Cerebellar cortex (tissue), 1 donor: ENCODE measurements around the gene KCNQ1.

Source experiments
- DNase-seq: peaks from one replicate; pipeline ENCODE4 v3.0.0-alpha.2; 2015; ENCODE audit warnings: low spot score

Gene KCNQ1

GRCh38 chr11:2443881-2444820 is 657 bp upstream of the KCNQ1 start, which contains the start of gene TRPM5:
Gene TRPM5 (minus strand): TSS chr11:2444514. CDS start chr11:2423036, 21,478 bp downstream.
- no peak for DNase-seq

GRCh38 chr11:2445746-2446551 is 1.1 kb downstream of the KCNQ1 start:
- no peak for DNase-seq

DNA sequence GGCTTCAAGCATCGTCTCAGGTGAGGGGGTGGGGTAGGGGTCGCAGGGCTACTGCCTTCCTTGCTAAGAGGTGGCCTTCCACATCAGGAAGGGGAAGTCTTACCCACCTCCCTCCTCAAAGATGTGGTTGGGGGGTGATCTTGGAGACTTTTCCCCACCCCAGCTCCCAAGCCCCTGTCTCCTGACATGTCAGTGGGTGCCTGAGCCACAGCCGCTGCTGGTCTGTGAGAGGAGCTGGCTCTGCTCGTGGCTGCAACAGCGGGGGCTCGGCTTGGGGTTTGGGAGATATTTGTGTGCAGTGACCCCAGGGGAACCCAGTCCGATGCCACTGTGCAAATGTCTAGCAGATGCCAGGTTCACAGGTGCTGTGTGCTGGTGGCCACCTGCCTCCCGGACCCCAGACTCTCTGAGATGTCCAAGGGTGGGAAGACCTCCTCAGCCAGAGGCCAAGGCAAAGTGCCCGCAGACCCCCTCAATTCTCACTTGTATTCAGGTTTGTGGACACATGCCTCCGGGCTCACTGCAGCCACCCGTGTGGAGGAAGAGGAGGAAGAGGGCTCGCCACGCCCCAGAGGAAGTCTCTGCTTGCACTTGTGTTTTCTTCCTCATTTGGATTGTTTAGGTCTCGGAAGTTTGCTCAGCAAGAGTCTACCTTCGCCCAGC is 1.9 kb downstream of the KCNQ1 start:
- no peak for DNase-seq

- DNase-seq = no peak
These were observed 2.6 kb downstream of the KCNQ1 start for GRCh38 chr11:2447253-2447950.

DNA sequence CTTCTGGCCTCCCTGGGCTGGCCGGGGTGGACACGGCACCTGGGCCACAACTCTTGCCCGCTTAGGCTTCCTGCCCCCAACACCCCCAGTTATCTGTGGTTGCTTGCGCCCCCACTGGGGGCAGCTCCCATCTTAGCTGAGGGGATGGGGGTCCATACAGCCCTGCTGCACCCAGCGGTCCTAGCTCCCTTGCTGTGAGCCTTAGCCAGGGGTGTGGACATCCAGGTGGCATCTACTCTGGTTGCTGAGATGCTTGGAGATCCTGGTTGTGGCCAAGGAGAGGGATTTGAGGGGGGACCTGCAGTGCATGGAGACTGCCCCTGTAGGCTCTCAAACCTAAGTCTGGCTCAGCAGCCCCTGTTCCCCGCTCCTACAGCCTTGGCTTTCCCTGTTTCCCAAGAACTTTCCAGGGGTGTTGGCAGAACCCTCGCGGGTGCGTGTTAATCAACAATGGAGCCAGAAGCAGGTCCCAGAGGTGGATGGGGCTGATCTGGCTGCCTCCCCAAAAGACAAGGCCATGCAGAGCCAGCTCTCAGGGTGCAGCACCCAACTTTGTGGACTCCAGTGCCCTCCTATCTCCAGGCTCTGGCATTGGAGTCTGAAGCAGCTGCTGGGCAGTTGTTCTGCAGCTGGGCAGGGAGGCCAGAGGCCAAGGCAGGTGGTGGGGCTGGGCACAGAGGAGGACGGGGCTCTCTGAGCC is 3.3 kb downstream of the KCNQ1 start:
- no peak for DNase-seq

DNA sequence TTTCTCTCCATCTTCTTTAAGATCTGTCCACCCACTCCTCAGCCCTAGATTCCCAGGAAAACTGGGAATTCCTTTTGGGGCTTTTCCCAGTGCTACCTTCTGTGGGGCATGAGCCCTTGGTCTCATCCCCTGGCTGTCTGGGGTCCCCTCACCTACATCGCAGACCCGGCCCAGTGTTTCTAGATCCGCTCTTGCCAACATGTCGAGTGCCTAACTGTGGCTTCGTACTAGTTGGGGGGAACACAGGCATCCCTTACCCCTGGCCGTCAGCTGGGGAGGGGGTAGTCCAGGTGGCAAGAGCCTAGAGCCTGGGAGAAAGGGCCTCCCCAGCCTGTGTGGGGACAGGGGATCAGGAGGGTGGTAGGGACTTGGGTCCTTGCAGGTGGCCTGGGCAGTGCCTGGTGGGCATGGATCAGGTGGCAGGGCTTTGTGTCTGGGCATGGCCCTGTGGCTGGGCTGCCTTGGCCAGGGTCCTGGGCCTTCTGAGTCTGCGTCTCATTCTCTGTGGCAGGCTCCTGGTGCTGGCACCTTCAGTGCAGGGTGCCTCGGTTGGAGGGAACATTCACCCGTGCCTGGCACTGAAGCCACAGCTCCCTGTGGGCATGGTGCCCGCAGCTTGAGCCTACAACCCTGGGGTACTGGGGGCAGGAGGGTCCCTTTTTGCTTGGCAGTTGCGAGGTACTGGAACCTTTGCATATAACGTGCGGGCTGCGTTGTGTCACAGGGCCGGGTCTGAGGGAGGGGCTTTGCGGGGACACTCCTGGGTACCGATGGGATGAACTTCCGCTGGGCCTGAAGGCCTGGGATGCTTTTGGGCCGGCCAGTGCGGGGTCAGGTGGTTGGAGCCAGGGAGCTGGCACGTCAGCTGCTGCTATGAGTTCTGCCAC is 4.1 kb downstream of the KCNQ1 start:
- no peak for DNase-seq

DNA sequence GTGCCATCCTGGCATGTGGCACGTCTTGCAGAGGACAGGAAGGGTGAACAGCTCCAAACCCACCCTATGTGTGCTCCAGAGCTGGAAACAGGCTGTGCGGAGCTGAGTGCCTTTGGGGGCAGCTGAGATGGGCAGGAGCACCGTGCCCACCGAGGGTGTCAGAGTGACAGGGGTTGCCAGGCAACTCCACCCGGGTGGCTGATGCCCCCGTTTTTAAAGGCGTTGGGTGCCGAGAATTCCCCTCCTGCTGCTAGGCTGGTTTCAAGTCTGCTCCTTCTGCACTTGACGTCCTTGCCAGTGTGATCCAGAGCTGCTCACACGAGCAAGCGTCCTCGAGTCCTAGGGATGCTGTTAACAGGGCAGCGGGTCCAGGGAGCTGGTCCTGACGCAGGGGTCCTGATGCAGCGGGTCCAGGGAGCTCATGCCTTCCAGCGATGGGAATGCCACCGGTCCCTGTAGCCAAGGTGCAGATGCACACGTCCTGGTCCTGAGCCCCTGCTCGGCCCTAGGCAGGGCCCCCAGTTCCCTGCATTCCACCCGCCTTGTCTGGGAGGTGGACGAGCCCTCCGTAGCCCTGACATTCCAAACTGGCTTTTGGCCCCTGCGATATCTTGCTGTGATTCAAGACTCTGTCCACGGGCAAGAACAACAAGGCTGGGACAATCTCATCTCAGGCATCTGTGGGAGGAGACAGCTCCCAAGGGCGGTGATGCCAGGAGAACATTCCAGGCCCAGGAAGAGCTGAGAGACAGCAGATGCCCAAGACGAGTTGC is 4.9 kb downstream of the KCNQ1 start:
- no peak for DNase-seq

DNA sequence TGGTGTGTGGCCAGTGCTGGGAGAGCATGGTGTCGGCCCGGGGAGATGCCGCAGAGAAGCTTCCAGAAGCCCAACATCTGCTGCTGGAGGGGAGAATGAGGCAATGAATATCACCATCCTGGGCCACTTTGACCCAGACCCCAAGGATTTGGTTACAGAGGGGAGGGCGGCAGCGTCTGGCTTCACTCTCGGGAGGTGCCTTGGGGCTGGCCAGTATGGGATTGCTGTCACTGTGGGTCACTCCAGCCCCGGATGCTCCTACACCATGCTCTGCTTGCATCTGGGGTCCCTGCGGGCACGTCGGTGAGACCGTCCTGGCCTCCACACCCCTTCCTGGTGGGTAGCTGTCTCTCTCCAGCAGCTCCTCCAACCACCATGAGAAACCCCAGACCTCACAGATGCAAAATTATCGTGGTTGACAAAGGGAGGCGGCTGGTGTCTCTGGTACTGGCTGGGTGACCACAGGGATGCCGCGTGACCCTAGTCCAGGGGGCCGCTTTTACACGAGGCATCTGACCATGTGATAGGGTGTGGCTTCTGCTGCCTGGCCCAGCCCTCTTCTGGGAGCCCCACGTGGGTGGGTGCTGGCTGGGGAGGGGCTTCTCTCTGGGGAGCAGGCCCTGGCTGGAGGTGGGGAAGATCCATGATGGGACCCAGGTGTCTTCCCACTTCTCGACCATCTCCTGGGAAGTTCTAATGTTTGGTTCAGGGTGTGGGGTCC is 5.7 kb downstream of the KCNQ1 start:
- DNase-seq = no peak

- no peak for DNase-seq
These were observed 6.5 kb downstream of the KCNQ1 start for GRCh38 chr11:2451336-2451735.

GRCh38 chr11:2451916-2452315 is 7.1 kb downstream of the KCNQ1 start:
- DNase-seq = no peak

GRCh38 chr11:2452321-2453012 is 7.7 kb downstream of the KCNQ1 start:
- no peak for DNase-seq

DNA sequence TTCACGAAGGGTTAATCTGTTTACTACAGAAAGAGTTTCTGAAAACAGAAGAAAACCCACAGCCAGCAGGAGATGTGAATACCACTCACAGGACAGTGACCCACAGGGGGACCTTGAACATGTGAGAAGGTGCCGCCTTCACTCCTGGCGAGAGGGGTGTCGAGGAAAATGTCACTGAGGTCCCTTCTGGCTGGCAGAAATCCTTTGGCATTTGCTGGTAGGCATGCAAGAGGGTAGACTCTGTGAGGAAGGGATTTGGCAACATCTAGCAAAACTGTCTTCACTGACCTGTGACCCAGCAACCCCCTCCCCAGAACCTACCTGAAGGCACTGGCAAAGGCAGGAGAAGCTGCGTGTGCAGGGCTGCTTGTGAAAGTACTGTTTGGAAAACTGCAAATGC is 8.6 kb downstream of the KCNQ1 start:
- no peak for DNase-seq

DNA sequence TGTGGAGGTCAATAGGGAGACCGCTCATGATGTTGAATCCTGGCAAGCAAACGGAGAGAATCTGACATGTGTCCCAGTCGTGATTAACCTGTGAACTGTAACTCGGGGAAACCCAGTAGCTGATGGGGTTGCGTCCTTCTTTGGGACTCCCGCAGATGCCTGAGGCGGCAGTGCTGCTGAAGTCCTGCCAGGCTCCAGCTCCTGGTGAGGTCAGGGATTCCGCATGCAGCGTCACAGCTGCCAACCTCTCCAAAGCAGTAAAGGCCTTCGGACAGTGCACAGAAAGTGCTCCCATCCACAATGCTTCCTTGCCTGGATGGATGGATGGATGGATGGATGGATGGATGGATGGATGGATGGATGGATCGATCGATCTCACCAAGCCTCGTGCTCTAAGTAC is 13.5 kb downstream of the KCNQ1 start:
- DNase-seq = no peak

DNA sequence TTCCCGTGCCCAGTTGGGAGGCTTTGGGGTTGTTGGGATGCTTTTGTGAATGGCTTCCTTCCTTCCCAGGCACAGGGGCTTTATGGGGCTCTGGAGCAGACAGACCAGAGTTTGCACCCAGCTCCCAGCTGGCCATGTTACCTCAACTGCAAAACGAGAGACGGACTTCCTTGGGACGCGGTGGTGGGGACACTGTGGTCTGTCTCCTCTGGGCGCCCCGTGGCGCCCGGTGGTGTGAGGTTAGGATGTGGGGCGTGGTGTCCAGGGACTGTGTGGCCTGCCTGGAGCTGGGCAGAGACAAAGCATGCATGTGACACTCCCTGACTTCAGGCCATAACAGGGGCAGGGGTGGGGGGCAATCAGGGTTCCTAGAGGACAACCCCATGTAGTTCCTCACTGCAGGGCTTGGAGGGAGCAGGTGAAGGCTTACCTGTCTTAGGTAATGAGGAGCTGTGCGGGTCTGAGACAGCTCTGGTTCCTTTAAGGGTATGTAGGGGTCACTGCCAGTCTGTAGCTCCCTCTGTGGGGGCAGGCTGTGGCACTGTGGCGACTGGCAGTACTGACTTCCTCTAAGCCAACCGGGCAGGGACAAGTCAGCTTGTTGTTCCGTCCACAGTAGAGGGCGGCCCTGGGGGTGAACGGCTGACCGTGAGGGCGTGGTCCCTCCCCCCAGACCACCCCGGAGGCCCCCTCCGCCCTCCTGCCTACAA is 14.4 kb downstream of the KCNQ1 start:
- no peak for DNase-seq

DNA sequence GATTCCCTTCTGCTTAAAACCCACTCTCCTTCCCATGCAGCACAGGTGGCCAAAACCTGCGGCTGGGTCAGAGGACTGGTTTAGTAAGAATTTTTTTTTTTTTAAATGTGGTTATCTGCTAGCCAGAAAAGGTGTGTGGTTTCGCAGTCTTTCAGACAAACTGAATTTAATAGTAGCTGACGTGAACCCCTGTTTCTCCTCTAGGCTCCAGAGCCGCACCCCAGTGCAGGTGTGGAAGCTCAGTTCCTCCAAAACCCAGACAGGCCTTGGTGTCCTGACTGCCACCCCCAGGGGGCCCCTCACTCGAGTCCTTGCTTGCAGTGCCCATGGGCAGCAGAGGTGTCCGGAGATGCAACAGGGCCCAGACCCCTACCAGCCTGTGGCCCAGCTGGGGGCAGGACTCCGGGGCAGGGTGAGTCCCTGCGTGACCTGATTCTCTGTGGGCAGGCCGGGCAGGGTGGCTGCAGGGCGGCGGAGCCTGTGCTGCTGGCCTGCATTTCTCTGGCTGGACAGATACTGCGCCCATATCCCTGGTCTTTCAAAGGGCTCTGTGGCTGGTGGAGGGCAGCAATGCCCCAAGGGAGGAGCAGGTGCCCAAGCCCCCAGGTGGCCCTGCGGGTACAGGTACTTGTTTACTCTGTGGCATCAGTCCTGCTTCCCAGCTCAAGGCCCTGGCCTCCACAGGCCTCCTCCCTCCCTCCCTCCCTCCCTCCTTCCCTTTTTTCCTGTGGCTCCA is 15.2 kb downstream of the KCNQ1 start:
- DNase-seq = no peak

- DNase-seq = no peak
These were observed 15.9 kb downstream of the KCNQ1 start for GRCh38 chr11:2460540-2461252.
